C4-2B (cell line): ENCODE results near the gene ZNF618.

ENCODE experiments used
- CTCF ChIP-seq: fragments of 450-650 bp; conservative IDR thresholded peaks from 2 replicates; pipeline ENCODE4 v1.5.1; 2017; ENCODE audit warnings: mild to moderate bottlenecking
- ZFX ChIP-seq: fragments of 450-650 bp; IDR thresholded peaks from 2 replicates; pipeline ENCODE4 v1.6.1; 2017

- no peak for TF ChIP-seq CTCF
- no peak for TF ChIP-seq ZFX
Measured at GRCh38 chr9:114039484-114039883, 163.4 kb downstream of the ZNF618 start.
